Measurements from ENCODE around the gene PPP2R3A. TPM values are rescaled to one million over a fixed set of nuclear protein-coding genes. Genes with fewer than 3 reads are reported as not detected.

PPP2R3A gene
- total and polyA plus RNA-seq, 2 of the 4 experiments (the other 2 are of a cell fraction), result 11.3 to 37.3 TPM

DNA sequence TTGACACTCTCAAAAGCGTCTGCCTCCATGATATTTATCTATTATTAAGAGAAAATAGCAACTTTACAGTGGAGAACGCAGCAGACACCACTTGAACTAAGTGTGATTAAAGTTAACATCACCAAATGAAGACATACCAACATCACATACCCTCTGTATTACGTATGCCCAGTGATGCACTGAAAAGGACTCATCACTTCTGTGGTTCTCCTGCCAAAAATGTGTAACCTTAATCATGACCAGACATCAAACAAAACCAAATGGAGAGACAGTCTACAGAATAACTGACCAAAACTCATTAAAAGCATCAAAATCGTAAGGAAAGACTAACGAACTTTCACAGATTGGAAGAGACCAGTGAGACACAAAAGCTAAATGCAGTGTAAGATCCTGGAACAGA, 103.2 kb downstream of the PPP2R3A start:
- no CpG with 5 or more reads among the region's 5 CpGs for WGBS, 2 experiments (ENCODE audit: extremely low coverage in 2 of 2, insufficient read length in 1 of 2)

More for the DNA sequence above, 103.2 kb downstream of the PPP2R3A start:
- H3K27ac ChIP-seq (ENCODE audit: insufficient read depth, low read length), result no peak overlapping the region
- peak overlapping the region; percentile 85 for H2BK120ac ChIP-seq (ENCODE audit: low read depth, low read length)
- no peak overlapping the region for H2AFZ ChIP-seq (replicated peaks; ENCODE audit: low read length, poor library complexity)
- H2BK15ac ChIP-seq (ENCODE audit: low read depth, low read length), result no peak overlapping the region
- H3K4me3 ChIP-seq (ENCODE audit: insufficient read depth, low read depth, low read length), result no peak overlapping the region
- H4K5ac ChIP-seq (ENCODE audit: low read depth, low read length), result no peak overlapping the region
- no peak overlapping the region for H4K91ac ChIP-seq (ENCODE audit: insufficient read depth, low read depth, low read length)
- dilution Hi-C loops (cut with HindIII; ENCODE audit: low sequenced_read_pairs, unreplicated experiment) (no loop called here), intact Hi-C loops (cut with micrococcal nuclease) (no loop called here), in situ Hi-C loops (cut with MboI; ENCODE audit: low sequenced_read_pairs) (no loop called here)
- H3K56ac ChIP-seq (ENCODE audit: extremely low read depth, insufficient read depth, low read length), result no peak overlapping the region
- H3K9me3 ChIP-seq (ENCODE audit: control insufficient read depth, insufficient read depth, low read length), result no peaks in the 10 kb centered on the region
- no peaks in the 10 kb centered on the region for H4K20me1 ChIP-seq (ENCODE audit: insufficient read depth, low read length)
- ChIA-PET POLR2A (ENCODE audit: unreplicated experiment) (interaction anchor here (0.6 kb wide), 1 partner anchor 13 kb away, joined by 3 read pairs; no protein-coding TSS in a partner anchor), CTCF (no interaction called here)
- peak overlapping the region; percentile 88; the same call in 1 of the 2 replicates for H3K4ac ChIP-seq (ENCODE audit: low read depth, low read length)
- no peak overlapping the region for H2AK9ac ChIP-seq (replicated peaks; ENCODE audit: low read depth, low read length, poor library complexity)
- peak; percentile 36 for ATAC-seq (ENCODE audit: low read depth)
- H2AK5ac ChIP-seq (ENCODE audit: low read depth, low read length), result no peak overlapping the region
- H2BK20ac ChIP-seq (ENCODE audit: low read depth, low read length), result peak overlapping the region; percentile 54
- no peak overlapping the region for H3K4me2 ChIP-seq (ENCODE audit: low read depth, low read length)
- BruUV-seq (replicated peaks), result no TSS peak
- peak; percentile 88 for DNase-seq
- peaks cover 3% of the 10 kb centered on the region; the same call in 1 of the 2 replicates for H3K36me3 ChIP-seq (ENCODE audit: control insufficient read depth, insufficient read depth, low read length)
- H3K9ac ChIP-seq (ENCODE audit: low read depth, low read length), result no peak overlapping the region
- H3K27me3 ChIP-seq (ENCODE audit: control insufficient read depth, insufficient read depth, low read length), result no peaks in the 10 kb centered on the region
- TF ChIP-seq NFE2L2 (IDR thresholded peaks at IDR 0.05; ENCODE audit: low read depth, low read length) (no peak), CEBPB (IDR thresholded peaks at IDR 0.05; ENCODE audit: low read depth, low read length) (0 out of 2 replicates have a peak, but pooled peaks have one; percentile 12)
- TF ChIP-seq, protein P1, sequence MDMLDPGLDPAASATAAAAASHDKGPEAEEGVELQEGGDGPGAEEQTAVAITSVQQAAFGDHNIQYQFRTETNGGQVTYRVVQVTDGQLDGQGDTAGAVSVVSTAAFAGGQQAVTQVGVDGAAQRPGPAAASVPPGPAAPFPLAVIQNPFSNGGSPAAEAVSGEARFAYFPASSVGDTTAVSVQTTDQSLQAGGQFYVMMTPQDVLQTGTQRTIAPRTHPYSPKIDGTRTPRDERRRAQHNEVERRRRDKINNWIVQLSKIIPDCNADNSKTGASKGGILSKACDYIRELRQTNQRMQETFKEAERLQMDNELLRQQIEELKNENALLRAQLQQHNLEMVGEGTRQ (IDR thresholded peaks at IDR 0.05; ENCODE audit: low read depth, low read length), result no peak
- peaks cover 8% of the 10 kb centered on the region for H3K4me1 ChIP-seq (ENCODE audit: control insufficient read depth, insufficient read depth, low read length)
- H3K79me1 ChIP-seq (ENCODE audit: low read depth in 1 of 2, low read length in 2 of 2), result peaks cover 5 to 10% of the 10 kb centered on the region in 2 experiments; a peak in 3 of 4 replicates
- peaks cover 3% of the 10 kb centered on the region; the same call in 1 of the 2 replicates for H3K9me1 ChIP-seq (ENCODE audit: insufficient read depth, low read length)
- no peak overlapping the region for H3K18ac ChIP-seq (ENCODE audit: low read depth, low read length)
- peak overlapping the region in 1 of 2 experiments; percentile 7; a peak in 2 of 4 replicates for H4K8ac ChIP-seq (ENCODE audit: low read depth in 2 of 2, low read length in 2 of 2)
- H3K23ac ChIP-seq (ENCODE audit: low read depth, low read length), result no peak overlapping the region; the same call in 1 of the 2 replicates
- H2BK5ac ChIP-seq (ENCODE audit: low read depth, low read length, poor library complexity, severe bottlenecking), result peak overlapping the region; percentile 93
- H3K14ac ChIP-seq (replicated peaks; ENCODE audit: low read depth, low read length), result no peak overlapping the region; the same call in 1 of the 2 replicates
